Stimulated activated CD8-positive, alpha-beta memory T cell treated with anti-CD3 and anti-CD28 coated beads, Interleukin-7, amount 100 ng/mL, for 24 hours (primary cell): Measurements from ENCODE around the gene ITGAL.
A peak's percentile ranks its signal among the peaks of the same experiment; 100 is the strongest.

Experiments
- DNase-seq: peaks from one replicate; pipeline ENCODE4 v3.0.0-alpha.2; 2020; ENCODE audit warnings: low read depth

The ITGAL gene

GRCh38 chr16:30567160-30567990, 94.8 kb downstream of the ITGAL start:
- DNase-seq: no peak

GRCh38 chr16:30567991-30568638, 95.6 kb downstream of the ITGAL start:
- no peak for DNase-seq

- DNase-seq: no peak
These were observed 96.7 kb downstream of the ITGAL start for GRCh38 chr16:30569281-30569680.

- DNase-seq: no peak
These were observed 97.4 kb downstream of the ITGAL start for GRCh38 chr16:30569746-30570635.

- DNase-seq: no peak
These were observed 98.3 kb downstream of the ITGAL start for GRCh38 chr16:30570636-30571444.

- DNase-seq: peak; percentile 87
These were observed 99.1 kb downstream of the ITGAL start, which contains the start of gene ZNF688 for GRCh38 chr16:30571445-30572322. Gene ZNF688 (minus strand): TSS chr16:30571714. CDS start chr16:30571629, 85 bp downstream.
